ENCODE data around the gene LIPA.

Gene LIPA

DNA sequence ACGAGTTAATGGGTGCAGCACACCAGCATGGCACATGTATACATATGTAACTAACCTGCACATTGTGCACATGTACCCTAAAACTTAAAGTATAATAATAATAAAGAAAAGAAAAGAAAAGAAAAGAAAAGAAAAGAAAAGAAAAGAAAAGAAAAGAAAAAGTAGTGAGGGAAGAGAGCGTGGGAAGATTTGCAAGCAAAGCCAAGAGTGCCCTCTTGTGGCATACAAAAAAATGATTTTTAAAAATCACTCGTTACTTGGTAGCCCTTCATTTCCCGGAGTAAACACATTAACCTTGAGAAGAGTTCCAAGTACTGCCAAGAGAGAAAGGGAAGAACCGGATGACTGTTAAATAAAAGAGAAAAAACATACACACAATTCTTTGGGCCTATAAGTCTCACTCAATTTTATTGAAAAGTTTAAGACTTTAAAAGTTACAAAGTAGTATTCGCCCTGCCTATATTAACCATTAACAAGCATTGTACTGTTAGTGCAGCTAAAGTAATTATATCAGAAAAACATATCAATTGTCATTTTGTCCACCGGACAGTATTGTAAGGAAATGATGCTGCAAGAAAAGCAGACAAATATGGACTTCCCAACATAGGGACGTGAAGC, 38.3 kb downstream of the LIPA start:
- DNase-seq (ENCODE audit: low read depth in 2 of 2): peak; percentile 70 to 78
- no peak overlapping the region for H3K4me3 ChIP-seq (replicated peaks in 1 of 2; ENCODE audit: low read depth in 2 of 2, low read length in 2 of 2)
- TF ChIP-seq, protein P1, sequence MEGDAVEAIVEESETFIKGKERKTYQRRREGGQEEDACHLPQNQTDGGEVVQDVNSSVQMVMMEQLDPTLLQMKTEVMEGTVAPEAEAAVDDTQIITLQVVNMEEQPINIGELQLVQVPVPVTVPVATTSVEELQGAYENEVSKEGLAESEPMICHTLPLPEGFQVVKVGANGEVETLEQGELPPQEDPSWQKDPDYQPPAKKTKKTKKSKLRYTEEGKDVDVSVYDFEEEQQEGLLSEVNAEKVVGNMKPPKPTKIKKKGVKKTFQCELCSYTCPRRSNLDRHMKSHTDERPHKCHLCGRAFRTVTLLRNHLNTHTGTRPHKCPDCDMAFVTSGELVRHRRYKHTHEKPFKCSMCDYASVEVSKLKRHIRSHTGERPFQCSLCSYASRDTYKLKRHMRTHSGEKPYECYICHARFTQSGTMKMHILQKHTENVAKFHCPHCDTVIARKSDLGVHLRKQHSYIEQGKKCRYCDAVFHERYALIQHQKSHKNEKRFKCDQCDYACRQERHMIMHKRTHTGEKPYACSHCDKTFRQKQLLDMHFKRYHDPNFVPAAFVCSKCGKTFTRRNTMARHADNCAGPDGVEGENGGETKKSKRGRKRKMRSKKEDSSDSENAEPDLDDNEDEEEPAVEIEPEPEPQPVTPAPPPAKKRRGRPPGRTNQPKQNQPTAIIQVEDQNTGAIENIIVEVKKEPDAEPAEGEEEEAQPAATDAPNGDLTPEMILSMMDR (IDR thresholded peaks at IDR 0.05; ENCODE audit: low read depth, low read length): peak; percentile 49

GRCh38 chr10:89210794-89211425, 40.7 kb downstream of the LIPA start:
- no peak overlapping the region for H3K4me3 ChIP-seq (replicated peaks in 1 of 2; ENCODE audit: low read depth in 2 of 2, low read length in 2 of 2)
- no peak for DNase-seq (ENCODE audit: low read depth in 2 of 2)
- TF ChIP-seq, protein P1 (IDR thresholded peaks at IDR 0.05; ENCODE audit: low read depth, low read length): no peak

DNA sequence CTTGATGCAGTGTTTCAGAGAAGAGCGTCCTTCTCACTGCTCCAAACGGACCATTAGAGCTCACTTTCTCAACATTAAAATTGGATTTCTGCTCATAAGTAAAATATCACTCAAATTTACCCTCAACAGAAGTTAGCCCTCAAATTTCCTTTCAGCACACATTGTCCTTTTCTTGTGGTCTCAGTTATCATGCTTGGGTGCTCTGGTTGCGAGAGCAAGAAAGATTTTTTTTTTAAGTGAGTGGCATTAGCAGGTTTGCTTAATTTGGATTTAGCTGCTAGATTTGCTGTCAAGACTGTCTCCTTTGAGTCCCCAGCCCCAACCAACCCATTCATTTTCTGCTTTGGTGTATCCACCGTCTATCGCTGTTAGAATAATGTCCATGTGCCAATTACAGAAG, 41.9 kb downstream of the LIPA start:
- TF ChIP-seq, protein P1 (IDR thresholded peaks at IDR 0.05; ENCODE audit: low read depth, low read length): no peak
- DNase-seq (ENCODE audit: low read depth in 2 of 2): no peak
- H3K4me3 ChIP-seq (replicated peaks in 1 of 2; ENCODE audit: low read depth in 2 of 2, low read length in 2 of 2): no peak overlapping the region

- peak; percentile 22 to 33 for DNase-seq (ENCODE audit: low read depth in 2 of 2)
- H3K4me3 ChIP-seq (replicated peaks in 1 of 2; ENCODE audit: low read depth in 2 of 2, low read length in 2 of 2): peak overlapping the region; percentile 47 to 60
- TF ChIP-seq, protein P1 (IDR thresholded peaks at IDR 0.05; ENCODE audit: low read depth, low read length): no peak
Measured at GRCh38 chr10:89207801-89208551, 43.6 kb downstream of the LIPA start.

- H3K4me3 ChIP-seq (replicated peaks in 1 of 2; ENCODE audit: low read depth in 2 of 2, low read length in 2 of 2): peak within 1 kb of the TSS; percentile 47 to 60
- peak; percentile 69 to 84 for DNase-seq (ENCODE audit: low read depth in 2 of 2)
- TF ChIP-seq, protein P1 (IDR thresholded peaks at IDR 0.05; ENCODE audit: low read depth, low read length): no peak
Measured at GRCh38 chr10:89207181-89207800, 44.3 kb downstream of the LIPA start, which contains the start of gene CH25H. CH25H (minus strand) TSS chr10:89207317; CDS start chr10:89207292, 25 bp downstream.

- TF ChIP-seq, protein P1 (IDR thresholded peaks at IDR 0.05; ENCODE audit: low read depth, low read length): no peak
- DNase-seq (ENCODE audit: low read depth in 2 of 2): peak; percentile 33 to 44
- peak overlapping the region; percentile 47 to 60 for H3K4me3 ChIP-seq (replicated peaks in 1 of 2; ENCODE audit: low read depth in 2 of 2, low read length in 2 of 2)
Measured at GRCh38 chr10:89206402-89207180, 45.0 kb downstream of the LIPA start.
